NB4 (cell line): Measurements from ENCODE around the gene CUX1.

Experiments used
- DNase-seq: peaks from one replicate; pipeline ENCODE4 v3.0.0; 2010; ENCODE audit warnings: low read depth
- H3K4me3 ChIP-seq: one replicate; pipeline ENCODE4 v1.5.1; 2011; ENCODE audit warnings: mild to moderate bottlenecking, low read depth, low read length, moderate library complexity
- MYC ChIP-seq: IDR thresholded peaks from 2 replicates; pipeline ENCODE4 v1.6.1; 2011; ENCODE audit warnings: low read depth, low read length
- POLR2A ChIP-seq: IDR thresholded peaks from 2 replicates; pipeline ENCODE4 v1.6.1; 2011; ENCODE audit warnings: mild to moderate bottlenecking; ENCODE audit not compliant: insufficient read length; ENCODE audit errors: extremely low read depth
- TF ChIP-seq, protein P1 (sequence below): IDR thresholded peaks from 2 replicates; pipeline ENCODE4 v1.6.1; 2011; ENCODE audit warnings: low read depth, low read length
- TF ChIP-seq, protein P2 (sequence below): IDR thresholded peaks from one replicate; pipeline ENCODE4 v1.5.1; 2012; ENCODE audit warnings: low read depth, low read length

The CUX1 gene

DNA sequence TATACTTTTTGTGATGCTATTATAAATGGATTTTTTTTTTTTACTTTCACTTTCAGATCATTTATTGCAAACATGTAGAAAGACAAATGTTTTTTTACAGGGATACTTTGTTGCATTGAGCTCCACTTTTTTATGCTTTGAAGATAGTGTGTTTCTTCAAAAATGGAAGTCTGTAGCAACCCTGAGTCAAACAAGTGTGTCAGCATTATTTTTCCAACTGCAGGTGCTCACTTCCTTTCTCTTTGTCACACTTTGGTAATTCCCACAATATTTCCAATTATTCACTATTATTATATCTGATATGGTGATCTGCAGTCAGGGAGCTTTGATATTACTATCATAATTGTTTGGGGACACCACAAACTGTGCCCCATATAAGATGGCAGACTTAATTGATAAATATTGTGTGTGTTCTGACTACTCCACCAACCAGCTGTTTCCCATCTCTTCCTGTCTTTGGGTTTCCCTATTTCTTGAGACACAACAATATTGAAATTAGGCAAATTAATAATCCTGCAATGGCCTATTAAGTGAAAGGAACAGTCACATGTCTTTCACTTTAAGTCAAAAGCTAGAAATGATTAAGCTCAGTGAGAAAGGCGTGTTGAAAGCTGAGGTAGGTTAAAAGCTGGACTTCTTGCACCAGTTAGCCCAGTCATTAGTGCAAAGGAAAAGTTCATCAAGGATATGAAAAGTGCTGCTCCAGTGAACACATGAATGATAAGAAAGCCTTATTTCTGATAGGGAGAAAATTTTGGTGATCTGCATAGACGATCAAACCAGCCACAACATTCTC, 238.0 kb downstream of the CUX1 start:
- TF ChIP-seq, protein P1, sequence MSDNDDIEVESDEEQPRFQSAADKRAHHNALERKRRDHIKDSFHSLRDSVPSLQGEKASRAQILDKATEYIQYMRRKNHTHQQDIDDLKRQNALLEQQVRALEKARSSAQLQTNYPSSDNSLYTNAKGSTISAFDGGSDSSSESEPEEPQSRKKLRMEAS: no peak
- TF ChIP-seq MYC: no peak
- no peak for TF ChIP-seq POLR2A
- TF ChIP-seq, protein P2, sequence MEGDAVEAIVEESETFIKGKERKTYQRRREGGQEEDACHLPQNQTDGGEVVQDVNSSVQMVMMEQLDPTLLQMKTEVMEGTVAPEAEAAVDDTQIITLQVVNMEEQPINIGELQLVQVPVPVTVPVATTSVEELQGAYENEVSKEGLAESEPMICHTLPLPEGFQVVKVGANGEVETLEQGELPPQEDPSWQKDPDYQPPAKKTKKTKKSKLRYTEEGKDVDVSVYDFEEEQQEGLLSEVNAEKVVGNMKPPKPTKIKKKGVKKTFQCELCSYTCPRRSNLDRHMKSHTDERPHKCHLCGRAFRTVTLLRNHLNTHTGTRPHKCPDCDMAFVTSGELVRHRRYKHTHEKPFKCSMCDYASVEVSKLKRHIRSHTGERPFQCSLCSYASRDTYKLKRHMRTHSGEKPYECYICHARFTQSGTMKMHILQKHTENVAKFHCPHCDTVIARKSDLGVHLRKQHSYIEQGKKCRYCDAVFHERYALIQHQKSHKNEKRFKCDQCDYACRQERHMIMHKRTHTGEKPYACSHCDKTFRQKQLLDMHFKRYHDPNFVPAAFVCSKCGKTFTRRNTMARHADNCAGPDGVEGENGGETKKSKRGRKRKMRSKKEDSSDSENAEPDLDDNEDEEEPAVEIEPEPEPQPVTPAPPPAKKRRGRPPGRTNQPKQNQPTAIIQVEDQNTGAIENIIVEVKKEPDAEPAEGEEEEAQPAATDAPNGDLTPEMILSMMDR: no peak
- no peak for DNase-seq

DNA sequence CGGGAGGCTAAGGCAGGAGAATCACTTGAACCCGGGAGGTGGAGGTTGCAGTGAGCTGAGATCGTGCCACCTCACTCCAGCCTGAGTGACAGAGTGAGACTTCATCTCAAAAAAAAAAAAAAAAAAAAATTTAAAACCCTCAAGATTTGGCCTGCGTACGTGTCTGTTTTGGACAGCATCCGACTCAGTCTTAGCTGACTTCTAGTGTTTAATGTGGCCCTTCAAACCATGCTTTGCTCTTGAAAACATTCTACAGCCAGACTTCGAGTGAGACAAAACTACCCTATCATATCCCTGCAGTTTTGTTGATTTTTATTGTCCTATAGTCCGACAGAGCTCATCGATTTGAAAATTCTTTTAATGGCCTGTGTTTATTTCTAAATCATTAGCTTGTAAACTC, 242.1 kb downstream of the CUX1 start:
- TF ChIP-seq, protein P1: no peak
- TF ChIP-seq POLR2A (no peak), MYC (no peak)
- TF ChIP-seq, protein P2: no peak
- H3K4me3 ChIP-seq: no peak overlapping the region
- DNase-seq: no peak

More for the DNA sequence above, 238.0 kb downstream of the CUX1 start:
- H3K4me3 ChIP-seq: no peak overlapping the region

DNA sequence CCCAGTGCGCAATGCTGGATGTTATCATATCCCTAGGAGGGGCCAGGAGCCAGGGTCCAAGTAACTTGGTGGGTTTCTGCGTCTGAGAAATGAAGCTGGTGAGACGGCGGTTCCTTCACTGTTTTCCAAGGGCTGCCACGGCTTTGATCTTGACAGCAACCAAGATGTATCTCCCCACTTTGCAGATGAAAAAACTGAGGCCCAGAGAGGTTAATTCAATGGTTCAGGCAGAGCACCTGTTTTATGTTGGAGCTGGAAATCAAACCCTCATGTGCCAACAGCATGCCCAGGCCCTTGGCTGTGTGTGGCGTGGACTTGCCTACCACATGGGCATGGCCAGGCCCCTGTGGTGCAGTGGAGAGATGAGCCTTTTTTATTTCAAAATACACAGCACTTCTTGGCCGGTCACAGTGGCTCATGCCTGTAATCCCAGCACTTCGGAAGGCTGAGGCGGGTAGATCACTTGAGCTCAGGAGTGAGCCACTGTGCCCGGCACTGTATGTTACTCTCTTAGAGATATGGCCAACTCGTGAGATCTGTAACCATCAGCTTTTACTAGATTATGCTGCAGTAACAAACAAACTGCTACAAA, 244.0 kb downstream of the CUX1 start:
- TF ChIP-seq, protein P2: no peak
- TF ChIP-seq MYC (no peak), POLR2A (no peak)
- no peak overlapping the region for H3K4me3 ChIP-seq
- no peak for DNase-seq

DNA sequence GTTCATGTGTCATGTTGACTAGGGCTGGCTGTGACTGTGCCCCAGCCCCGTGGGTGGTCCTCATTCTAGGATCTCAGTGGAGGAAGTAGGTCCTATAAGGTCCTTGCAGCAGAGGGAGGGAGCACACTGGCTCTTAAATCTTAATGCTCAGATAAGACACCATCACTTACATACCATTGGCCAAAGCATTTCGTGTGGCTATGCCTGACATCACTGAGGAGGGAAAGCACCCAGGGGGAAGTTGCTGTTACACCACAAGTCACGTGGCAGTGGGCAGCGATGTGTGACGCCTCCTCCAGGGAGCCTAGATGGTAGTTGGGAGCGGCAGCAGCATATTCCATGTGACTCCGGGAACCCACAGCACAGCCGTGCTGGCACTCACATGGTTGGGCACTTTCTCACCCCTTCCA, 244.6 kb downstream of the CUX1 start:
- DNase-seq: peak; percentile 64
- TF ChIP-seq MYC (no peak), POLR2A (no peak)
- TF ChIP-seq, protein P1: no peak
- TF ChIP-seq, protein P2: no peak
- no peak overlapping the region for H3K4me3 ChIP-seq

DNA sequence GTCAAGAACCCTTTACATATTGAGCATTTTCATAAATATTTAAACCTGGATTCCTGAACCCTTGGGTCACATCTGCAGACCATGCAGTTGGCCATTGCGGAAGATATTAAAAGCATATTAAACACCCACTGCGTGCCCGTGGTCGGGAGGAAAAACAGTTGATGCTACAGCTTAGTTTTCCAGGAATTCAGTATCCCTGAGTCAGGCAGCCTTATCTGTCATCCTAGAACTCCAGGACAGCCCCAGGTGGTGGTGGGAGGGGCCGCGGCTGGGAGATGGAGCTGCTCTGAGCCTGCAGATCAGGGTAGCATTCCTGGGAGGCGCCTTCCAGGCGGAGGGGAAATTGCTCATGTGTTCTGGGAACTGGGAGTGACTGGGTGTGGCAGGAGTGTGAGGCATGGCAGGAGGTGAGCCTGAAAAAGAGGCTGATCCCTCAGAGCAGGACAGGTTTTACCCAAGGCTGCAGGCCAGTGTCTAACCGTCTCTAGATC, 246.3 kb downstream of the CUX1 start:
- no peak overlapping the region for H3K4me3 ChIP-seq
- no peak for DNase-seq
- TF ChIP-seq POLR2A: no peak
- TF ChIP-seq MYC: no peak
- TF ChIP-seq, protein P1: no peak
- TF ChIP-seq, protein P2: no peak
